ENCODE measurements around the gene PCYT1A.
"Not testable (repeated sequence)": the region's sequence is repeated elsewhere in the genome, so short reads cannot be mapped to it uniquely, and the experiment has no call there.

The PCYT1A gene

GRCh38 chr3:196287440-196288140 is at the start of gene PCYT1A:
Gene PCYT1A (minus strand): TSS chr3:196287726. CDS start chr3:196270531, 17,195 bp downstream.
- in situ Hi-C loops (cut with HindIII; ENCODE audit: low pct_ligation_motif_present, low pct_unique_long_range_greater_than_20kb, low sequenced_read_pairs), result no loop called here
- peak; percentile 90 for DNase-seq

- in situ Hi-C loops (cut with HindIII; ENCODE audit: low pct_ligation_motif_present, low pct_unique_long_range_greater_than_20kb, low sequenced_read_pairs), result no loop called here
- no peak for DNase-seq
Measured at GRCh38 chr3:196336319-196337145, 49.0 kb upstream of the PCYT1A start.

GRCh38 chr3:196335503-196335948 is 48.0 kb upstream of the PCYT1A start:
- in situ Hi-C loops (cut with HindIII; ENCODE audit: low pct_ligation_motif_present, low pct_unique_long_range_greater_than_20kb, low sequenced_read_pairs), result no loop called here
- DNase-seq, result no peak

- DNase-seq, result no peak
- in situ Hi-C loops (cut with HindIII; ENCODE audit: low pct_ligation_motif_present, low pct_unique_long_range_greater_than_20kb, low sequenced_read_pairs), result no loop called here
Measured at GRCh38 chr3:196334982-196335381, 47.5 kb upstream of the PCYT1A start.

GRCh38 chr3:196332168-196332567 is 44.6 kb upstream of the PCYT1A start:
- in situ Hi-C loops (cut with HindIII; ENCODE audit: low pct_ligation_motif_present, low pct_unique_long_range_greater_than_20kb, low sequenced_read_pairs), result no loop called here
- DNase-seq, result no peak

- in situ Hi-C loops (cut with HindIII; ENCODE audit: low pct_ligation_motif_present, low pct_unique_long_range_greater_than_20kb, low sequenced_read_pairs), result no loop called here
- no peak for DNase-seq
Measured at GRCh38 chr3:196327405-196327804, 39.9 kb upstream of the PCYT1A start.

GRCh38 chr3:196326936-196327335 is 39.4 kb upstream of the PCYT1A start:
- in situ Hi-C loops (cut with HindIII; ENCODE audit: low pct_ligation_motif_present, low pct_unique_long_range_greater_than_20kb, low sequenced_read_pairs), result no loop called here
- DNase-seq, result no peak

GRCh38 chr3:196323691-196324090 is 36.2 kb upstream of the PCYT1A start:
- DNase-seq, result no peak
- in situ Hi-C loops (cut with HindIII; ENCODE audit: low pct_ligation_motif_present, low pct_unique_long_range_greater_than_20kb, low sequenced_read_pairs), result no loop called here

GRCh38 chr3:196323016-196323415 is 35.5 kb upstream of the PCYT1A start:
- no peak for DNase-seq
- in situ Hi-C loops (cut with HindIII; ENCODE audit: low pct_ligation_motif_present, low pct_unique_long_range_greater_than_20kb, low sequenced_read_pairs), result no loop called here

- in situ Hi-C loops (cut with HindIII; ENCODE audit: low pct_ligation_motif_present, low pct_unique_long_range_greater_than_20kb, low sequenced_read_pairs), result no loop called here
Measured at GRCh38 chr3:196321162-196321561, 33.6 kb upstream of the PCYT1A start.

GRCh38 chr3:196320137-196320536 is 32.6 kb upstream of the PCYT1A start:
- in situ Hi-C loops (cut with HindIII; ENCODE audit: low pct_ligation_motif_present, low pct_unique_long_range_greater_than_20kb, low sequenced_read_pairs), result no loop called here
- DNase-seq, result no peak

More at GRCh38 chr3:196321162-196321561, 33.6 kb upstream of the PCYT1A start:
- no peak for DNase-seq

- peak; percentile 87 for DNase-seq
- in situ Hi-C loops (cut with HindIII; ENCODE audit: low pct_ligation_motif_present, low pct_unique_long_range_greater_than_20kb, low sequenced_read_pairs), result no loop called here
Measured at GRCh38 chr3:196317687-196318467, 30.4 kb upstream of the PCYT1A start, which contains the start of gene DYNLT2B. Gene DYNLT2B (minus strand): TSS chr3:196318240. CDS start chr3:196318152, 88 bp downstream.

GRCh38 chr3:196316799-196317686 is 29.5 kb upstream of the PCYT1A start:
- in situ Hi-C loops (cut with HindIII; ENCODE audit: low pct_ligation_motif_present, low pct_unique_long_range_greater_than_20kb, low sequenced_read_pairs); DNase-seq: not testable (repeated sequence)

- in situ Hi-C loops (cut with HindIII; ENCODE audit: low pct_ligation_motif_present, low pct_unique_long_range_greater_than_20kb, low sequenced_read_pairs), result no loop called here
- no peak for DNase-seq
Measured at GRCh38 chr3:196315821-196316220, 28.3 kb upstream of the PCYT1A start.

- in situ Hi-C loops (cut with HindIII; ENCODE audit: low pct_ligation_motif_present, low pct_unique_long_range_greater_than_20kb, low sequenced_read_pairs), result no loop called here
Measured at GRCh38 chr3:196314597-196314996, 27.1 kb upstream of the PCYT1A start.

GRCh38 chr3:196314086-196314485 is 26.6 kb upstream of the PCYT1A start:
- in situ Hi-C loops (cut with HindIII; ENCODE audit: low pct_ligation_motif_present, low pct_unique_long_range_greater_than_20kb, low sequenced_read_pairs); DNase-seq: not testable (repeated sequence)

More at GRCh38 chr3:196314597-196314996, 27.1 kb upstream of the PCYT1A start:
- no peak for DNase-seq

GRCh38 chr3:196302960-196303359 is 15.4 kb upstream of the PCYT1A start:
- DNase-seq; in situ Hi-C loops (cut with HindIII; ENCODE audit: low pct_ligation_motif_present, low pct_unique_long_range_greater_than_20kb, low sequenced_read_pairs): not testable (repeated sequence)

- in situ Hi-C loops (cut with HindIII; ENCODE audit: low pct_ligation_motif_present, low pct_unique_long_range_greater_than_20kb, low sequenced_read_pairs); DNase-seq: not testable (repeated sequence)
Measured at GRCh38 chr3:196302551-196302950, 15.0 kb upstream of the PCYT1A start.

Data from ACHN (cell line).